Jurkat, Clone E6-1 (cell line): ENCODE data around the gene NT5DC3.

ENCODE experiments used
- DNase-seq: peaks from one replicate; pipeline ENCODE4 v3.0.0-alpha.2; 2011; ENCODE audit warnings: low read depth, low spot score
- H3K4me3 ChIP-seq: 2 replicates; pipeline ENCODE4 v1.5.1; 2011; ENCODE audit warnings: mild to moderate bottlenecking, low read length, control low read depth, moderate library complexity

The NT5DC3 gene

GRCh38 chr12:103731539-103731938 is 109.5 kb downstream of the NT5DC3 start:
- H3K4me3 ChIP-seq: no peak overlapping the region
- DNase-seq: no peak

- H3K4me3 ChIP-seq: no peak overlapping the region
- no peak for DNase-seq
Observed at GRCh38 chr12:103729499-103729898, 111.5 kb downstream of the NT5DC3 start.

DNA sequence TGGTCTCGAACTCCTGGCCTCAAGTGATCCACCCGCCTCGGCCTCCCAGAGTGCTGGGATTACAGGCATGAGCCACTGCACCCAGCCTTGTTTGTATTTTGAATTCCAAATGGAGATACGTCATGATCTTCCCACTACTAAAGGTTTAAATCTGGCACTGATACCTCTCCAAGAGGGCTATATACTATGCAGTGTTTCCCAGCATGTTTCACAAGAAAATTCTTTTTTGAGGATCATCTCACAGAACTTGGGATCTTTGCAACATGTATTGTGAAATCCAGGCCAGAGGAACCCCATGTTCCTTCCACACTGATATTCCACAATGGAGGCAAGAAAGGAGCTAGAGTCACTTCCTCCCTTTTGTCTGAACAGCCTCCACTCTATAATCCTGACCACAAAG is 112.7 kb downstream of the NT5DC3 start:
- H3K4me3 ChIP-seq: no peak overlapping the region
- DNase-seq: no peak

DNA sequence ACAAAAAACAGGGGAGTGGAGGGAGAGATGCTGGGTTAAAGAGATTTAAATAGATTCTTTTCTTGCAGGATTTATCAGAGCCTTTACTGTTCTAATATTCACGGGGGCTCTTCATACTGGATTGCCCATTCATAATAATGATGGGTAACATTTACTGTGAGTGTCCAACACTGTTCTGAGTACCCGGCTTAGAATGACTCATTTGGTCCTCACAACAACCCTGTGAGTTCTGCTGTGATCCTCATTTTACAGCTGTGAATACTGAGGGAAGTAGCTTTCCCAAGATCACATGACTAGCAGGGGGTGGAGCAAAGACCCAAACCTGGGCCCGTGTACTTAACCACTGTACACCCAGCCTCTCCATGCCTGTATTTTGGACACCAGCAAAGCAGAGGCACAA is 113.4 kb downstream of the NT5DC3 start:
- H3K4me3 ChIP-seq: no peak overlapping the region
- no peak for DNase-seq

DNA sequence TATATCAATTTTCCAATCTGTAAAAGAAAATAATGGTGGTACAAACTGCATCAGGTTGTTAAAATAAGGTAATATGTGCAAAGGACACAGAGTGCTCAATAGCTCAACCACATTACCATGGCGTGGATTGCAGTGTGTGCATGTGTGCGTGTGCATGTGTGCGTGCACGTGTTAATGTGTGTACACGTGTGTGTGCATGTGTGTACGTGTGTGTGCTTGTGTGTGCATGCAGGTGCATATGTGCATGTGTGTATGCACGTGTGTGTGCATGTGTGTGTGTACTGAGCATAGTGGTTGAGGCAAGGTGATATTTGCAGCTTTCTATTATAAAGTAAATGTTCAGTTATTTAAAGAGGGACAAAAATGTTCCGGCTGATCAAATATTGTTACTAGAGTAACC is 115.6 kb downstream of the NT5DC3 start:
- DNase-seq: no peak
- no peak overlapping the region for H3K4me3 ChIP-seq
